GM23338 (cell line): ENCODE results near the gene DSG2. TPM values are rescaled to one million over a fixed set of nuclear protein-coding genes. Genes with fewer than 3 reads are reported as not detected.

Source experiments
- ATAC-seq: fragments of 200-7000 bp; cut with Tn5 transposase; 3 replicates; pipeline ENCODE4 v1.9.1; 2020
- DNase-seq: peaks from one replicate; pipeline ENCODE4 v3.0.0-alpha.2; 2015; ENCODE audit warnings: low spot score
- H2AFZ ChIP-seq: fragments of 200-600 bp; sonication (generic); 2 replicates; pipeline ENCODE4 v1.8.0; 2016; ENCODE audit warnings: antibody characterized with exemption, mild to moderate bottlenecking, moderate library complexity
- H3F3A ChIP-seq: fragments of 200-600 bp; sonication (generic); replicated peaks from 2 replicates; pipeline ENCODE4 v1.8.0; 2017; ENCODE audit warnings: antibody characterized with exemption, mixed run types, low read depth
- H3K27ac ChIP-seq: fragments of 200-600 bp; sonication (generic); 2 replicates; pipeline ENCODE4 v1.6.1; 2016; ENCODE audit warnings: low read depth
- H3K27me3 ChIP-seq: fragments of 200-600 bp; sonication (generic); 2 replicates; pipeline ENCODE4 v1.8.0; 2016; ENCODE audit warnings: mild to moderate bottlenecking, mixed run types, moderate library complexity; ENCODE audit not compliant: insufficient read depth
- H3K36me3 ChIP-seq: fragments of 200-600 bp; sonication (generic); 2 replicates; pipeline ENCODE4 v1.8.0; 2016; ENCODE audit warnings: mild to moderate bottlenecking; ENCODE audit not compliant: insufficient read depth
- H3K4me1 ChIP-seq: fragments of 200-600 bp; sonication (generic); 2 replicates; pipeline ENCODE4 v1.8.0; 2016; ENCODE audit warnings: mild to moderate bottlenecking, moderate library complexity; ENCODE audit not compliant: insufficient read depth
- H3K4me2 ChIP-seq: fragments of 200-600 bp; sonication (generic); 2 replicates; pipeline ENCODE4 v1.7.1; 2017; ENCODE audit warnings: mixed run types
- H3K4me3 ChIP-seq: fragments of 200-600 bp; sonication (generic); 2 replicates; pipeline ENCODE4 v1.6.1; 2016; ENCODE audit warnings: mixed run types
- H3K79me2 ChIP-seq: fragments of 200-600 bp; sonication (generic); replicated peaks from 2 replicates; pipeline ENCODE4 v1.8.0; 2017; ENCODE audit warnings: mild to moderate bottlenecking; ENCODE audit not compliant: insufficient read depth
- H3K9me2 ChIP-seq: fragments of 200-600 bp; sonication (generic); 2 replicates; pipeline ENCODE4 v1.8.0; 2017; ENCODE audit not compliant: insufficient read depth
- H4K20me1 ChIP-seq: fragments of 200-600 bp; sonication (generic); replicated peaks from 2 replicates; pipeline ENCODE4 v1.8.0; 2017; ENCODE audit warnings: mild to moderate bottlenecking; ENCODE audit not compliant: insufficient read depth
- H3K27ac Mint-ChIP-seq: 2 replicates; pipeline ENCODE4 v1.8.0; 2020; ENCODE audit warnings: inconsistent platforms, mild to moderate bottlenecking, moderate library complexity, mixed read lengths
- H3K27me3 Mint-ChIP-seq: 3 replicates; pipeline ENCODE4 v1.8.0; 2022; ENCODE audit warnings: low read depth, mild to moderate bottlenecking, moderate library complexity, mixed read lengths, inconsistent platforms; ENCODE audit not compliant: insufficient read depth, poor library complexity
- H3K36me3 Mint-ChIP-seq: 3 replicates; pipeline ENCODE4 v1.8.0; 2021; ENCODE audit warnings: low read depth, mild to moderate bottlenecking, inconsistent platforms, moderate library complexity, mixed read lengths
- H3K4me1 Mint-ChIP-seq: 3 replicates; pipeline ENCODE4 v1.8.0; 2020; ENCODE audit warnings: mild to moderate bottlenecking, inconsistent platforms, mixed read lengths
- H3K4me3 Mint-ChIP-seq: 3 replicates; pipeline ENCODE4 v1.8.0; 2021; ENCODE audit warnings: moderate library complexity, mild to moderate bottlenecking, inconsistent platforms, mixed read lengths
- H3K9me3 Mint-ChIP-seq: 3 replicates; pipeline ENCODE4 v1.8.0; 2020; ENCODE audit warnings: moderate library complexity, mild to moderate bottlenecking, inconsistent platforms, mixed read lengths
- CTCF ChIP-seq, 2 experiments: fragments of 200-600 bp in 1 of 2; sonication (generic) in 1 of 2; conservative IDR thresholded peaks; 2 replicates each; pipeline versions ENCODE4 v1.5.1 to v1.6.1; 2016 to 2017; ENCODE audit warnings: antibody characterized with exemption in 2 of 2, low read depth in 2 of 2, mild to moderate bottlenecking in 2 of 2, moderate library complexity in 1 of 2
- ETS1 ChIP-seq: IDR thresholded peaks from 2 replicates; pipeline ENCODE4 v1.6.1; 2016; ENCODE audit warnings: antibody characterized with exemption
- EZH2phosphoT487 ChIP-seq: fragments of 200-600 bp; sonication (generic); IDR thresholded peaks from one replicate; pipeline ENCODE4 v1.8.1; 2018; ENCODE audit warnings: antibody characterized with exemption; ENCODE audit not compliant: unreplicated experiment
- JUNB ChIP-seq: IDR thresholded peaks from one replicate; pipeline ENCODE4 v1.6.1; 2016; ENCODE audit warnings: antibody characterized with exemption; ENCODE audit not compliant: unreplicated experiment
- POLR2AphosphoS5 ChIP-seq: IDR thresholded peaks from 2 replicates; pipeline ENCODE4 v1.6.1; 2016; ENCODE audit warnings: antibody characterized with exemption, low read depth
- REST ChIP-seq: IDR thresholded peaks from one replicate; pipeline ENCODE4 v1.6.1; 2018; ENCODE audit warnings: antibody characterized with exemption; ENCODE audit not compliant: unreplicated experiment
- STAT1 ChIP-seq: IDR thresholded peaks from one replicate; pipeline ENCODE4 v1.6.1; 2016; ENCODE audit warnings: antibody characterized with exemption; ENCODE audit not compliant: unreplicated experiment
- ZNF331 ChIP-seq: fragments of 250-450 bp; sonication (Bioruptor Pico); IDR thresholded peaks from 2 replicates; pipeline ENCODE4 v1.5.0; 2020; ENCODE audit warnings: low read depth, mild to moderate bottlenecking, moderate library complexity
- ZNF462 ChIP-seq: fragments of 250-450 bp; sonication (Bioruptor Pico); IDR thresholded peaks from 2 replicates; pipeline ENCODE4 v1.5.0; 2020; ENCODE audit warnings: mild to moderate bottlenecking, moderate library complexity
- polyA plus RNA-seq: library from polyadenylated mRNA; unstranded; fragments of >200 nt; fragmentation: Nextera tagmentation; extraction: Ambion mirVana; gene quantifications from 2 replicates; pipeline ENCODE4 v1.2.1, GENCODE V29; 2016
- total RNA-seq: library from RNA; depleted of rRNA; stranded (reverse); fragments of >200 nt; shearing (Covaris generic); gene quantifications from 2 replicates; pipeline ENCODE4 v1.2.3, GENCODE V29; 2014

The DSG2 gene
- total and polyA plus RNA-seq, 2 experiments from 2014 or later, result 44.7 to 144 TPM

- Mint-ChIP-seq H3K36me3 (no peaks in the 10 kb centered on the region), H3K9me3 (no peaks in the 10 kb centered on the region), H3K4me3 (no peak overlapping the region), H3K27ac (no peak overlapping the region), H3K4me1 (no peaks in the 10 kb centered on the region), H3K27me3 (no peaks in the 10 kb centered on the region)
- Histone ChIP-seq H2AFZ (no peak overlapping the region; the same call in 1 of the 2 replicates), H3K4me1 (no peaks in the 10 kb centered on the region), H3F3A (no peaks in the 10 kb centered on the region), H3K27ac (no peak overlapping the region), H4K20me1 (no peaks in the 10 kb centered on the region), H3K36me3 (no peaks in the 10 kb centered on the region), H3K4me2 (no peak overlapping the region), H3K27me3 (no peaks in the 10 kb centered on the region), H3K9me2 (peaks cover 11% of the 10 kb centered on the region), H3K4me3 (no peak overlapping the region), H3K79me2 (no peaks in the 10 kb centered on the region)
- no peak for TF ChIP-seq POLR2AphosphoS5
- no peak for TF ChIP-seq STAT1
- no peak for TF ChIP-seq ZNF462 (CRISPR knock-in tag)
- no peak for TF ChIP-seq JUNB
- TF ChIP-seq ZNF331 (CRISPR knock-in tag), result no peak
- TF ChIP-seq EZH2phosphoT487, result no peak
- TF ChIP-seq CTCF (conservative IDR thresholded peaks at IDR 0.05; ENCODE audit: low read depth in 2 of 2), result no peak
- TF ChIP-seq REST, result no peak
- no peak for TF ChIP-seq ETS1
- ATAC-seq (no peak), DNase-seq (no peak)
These were observed 79.2 kb downstream of the DSG2 start for GRCh38 chr18:31577195-31577594.
